H9 (cell line): Measurements from ENCODE around the gene MINDY4. TPM values are rescaled to one million over a fixed set of nuclear protein-coding genes. Genes with fewer than 3 reads are reported as not detected.

ENCODE experiments used
- DNase-seq: peaks from one replicate; pipeline ENCODE4 v3.0.0-alpha.2; 2017
- H2AFZ ChIP-seq: one replicate; pipeline ENCODE4 v1.6.1; 2013; ENCODE audit warnings: mild to moderate bottlenecking, low read length, control low read depth, moderate library complexity
- H2AK5ac ChIP-seq: 2 replicates; pipeline ENCODE4 v1.6.1; 2013; ENCODE audit warnings: low read length, control low read depth, mixed read lengths; ENCODE audit not compliant: insufficient read length
- H2BK120ac ChIP-seq: one replicate; pipeline ENCODE4 v1.6.1; 2013; ENCODE audit warnings: low read depth, mild to moderate bottlenecking, low read length, control low read depth, inconsistent platforms; ENCODE audit not compliant: poor library complexity, severe bottlenecking
- H2BK12ac ChIP-seq: 2 replicates; pipeline ENCODE4 v1.6.1; 2013; ENCODE audit warnings: low read length, control low read depth, mixed read lengths, low read depth; ENCODE audit not compliant: insufficient read length
- H2BK15ac ChIP-seq: 2 replicates; pipeline ENCODE4 v1.6.1; 2013; ENCODE audit warnings: low read depth, low read length, control low read depth
- H2BK20ac ChIP-seq: one replicate; pipeline ENCODE4 v1.6.1; 2013; ENCODE audit warnings: low read depth, mild to moderate bottlenecking, low read length, control low read depth, inconsistent platforms; ENCODE audit not compliant: poor library complexity, severe bottlenecking
- H2BK5ac ChIP-seq: 2 replicates; pipeline ENCODE4 v1.6.1; 2013; ENCODE audit warnings: low read length, control low read depth, mixed read lengths; ENCODE audit not compliant: insufficient read length
- H3K14ac ChIP-seq: 2 replicates; pipeline ENCODE4 v1.6.1; 2013; ENCODE audit warnings: low read length, control low read depth; ENCODE audit not compliant: insufficient read depth
- H3K18ac ChIP-seq: 2 replicates; pipeline ENCODE4 v1.6.1; 2013; ENCODE audit warnings: low read depth, mild to moderate bottlenecking, mixed read lengths, low read length, control low read depth; ENCODE audit not compliant: insufficient read length
- H3K23ac ChIP-seq: 2 replicates; pipeline ENCODE4 v1.6.1; 2013; ENCODE audit warnings: low read length, control low read depth, mixed read lengths, low read depth; ENCODE audit not compliant: insufficient read length
- H3K23me2 ChIP-seq: 2 replicates; pipeline ENCODE4 v1.6.1; 2013; ENCODE audit warnings: low read depth, mild to moderate bottlenecking, mixed read lengths, low read length, control low read depth; ENCODE audit not compliant: insufficient read length, poor library complexity, severe bottlenecking
- H3K27ac ChIP-seq: 2 replicates; pipeline ENCODE4 v1.5.1; 2013; ENCODE audit warnings: low read length, control low read depth, mixed read lengths, low read depth; ENCODE audit not compliant: insufficient read length
- H3K27me3 ChIP-seq: 2 replicates; pipeline ENCODE4 v1.6.1; 2013; ENCODE audit warnings: low read length, control low read depth, inconsistent platforms; ENCODE audit not compliant: insufficient read depth
- H3K4ac ChIP-seq: 2 replicates; pipeline ENCODE4 v1.6.1; 2013; ENCODE audit warnings: low read depth, mild to moderate bottlenecking, control low read depth, inconsistent platforms, low read length, moderate library complexity
- H3K4me1 ChIP-seq: 2 replicates; pipeline ENCODE4 v1.6.1; 2013; ENCODE audit warnings: low read length, control low read depth, inconsistent platforms; ENCODE audit not compliant: insufficient read depth
- H3K4me2 ChIP-seq: 2 replicates; pipeline ENCODE4 v1.6.1; 2013; ENCODE audit warnings: low read length, control low read depth, mixed read lengths; ENCODE audit not compliant: insufficient read length, insufficient read depth
- H3K56ac ChIP-seq: 2 replicates; pipeline ENCODE4 v1.6.1; 2013; ENCODE audit warnings: low read depth, mild to moderate bottlenecking, mixed read lengths, low read length, control low read depth; ENCODE audit not compliant: insufficient read length
- H3K79me1 ChIP-seq: 2 replicates; pipeline ENCODE4 v1.6.1; 2013; ENCODE audit warnings: low read depth, mild to moderate bottlenecking, moderate library complexity, low read length, control low read depth, inconsistent platforms; ENCODE audit not compliant: insufficient read depth, poor library complexity, severe bottlenecking
- H3K79me2 ChIP-seq: 2 replicates; pipeline ENCODE4 v1.6.1; 2013; ENCODE audit warnings: low read length, control low read depth, inconsistent platforms; ENCODE audit not compliant: insufficient read depth
- H3K9ac ChIP-seq: 2 replicates; pipeline ENCODE4 v1.6.1; 2013; ENCODE audit warnings: low read length, control low read depth, mixed read lengths; ENCODE audit not compliant: insufficient read length; ENCODE audit errors: extremely low read depth
- H3K9me3 ChIP-seq: one replicate; pipeline ENCODE4 v1.6.1; 2013; ENCODE audit warnings: low read depth, low read length, inconsistent platforms; ENCODE audit not compliant: control insufficient read depth
- H3T11ph ChIP-seq: one replicate; pipeline ENCODE4 v1.6.1; 2013; ENCODE audit warnings: mild to moderate bottlenecking, low read length, control low read depth, inconsistent platforms
- H4K20me1 ChIP-seq: one replicate; pipeline ENCODE4 v1.6.1; 2013; ENCODE audit not compliant: control insufficient read depth, insufficient read length, insufficient read depth
- H4K5ac ChIP-seq: 2 replicates; pipeline ENCODE4 v1.6.1; 2013; ENCODE audit warnings: low read depth, mild to moderate bottlenecking, mixed read lengths, low read length, control low read depth; ENCODE audit not compliant: insufficient read length
- H4K8ac ChIP-seq: replicated peaks from 2 replicates; pipeline ENCODE4 v1.6.1; 2013; ENCODE audit warnings: low read length, control low read depth, mixed read lengths, low read depth; ENCODE audit not compliant: insufficient read length
- H4K91ac ChIP-seq: 2 replicates; pipeline ENCODE4 v1.6.1; 2013; ENCODE audit warnings: low read depth, mild to moderate bottlenecking, moderate library complexity, mixed read lengths, low read length, control low read depth; ENCODE audit not compliant: insufficient read length
- H3K27ac Mint-ChIP-seq, 3 experiments: 2 replicates in 2 of 3; 3 replicates in 1 of 3; pipeline ENCODE4 v1.8.0; 2020 to 2021; ENCODE audit warnings: mixed read lengths in 3 of 3, mild to moderate bottlenecking in 1 of 3, moderate library complexity in 1 of 3
- H3K27me3 Mint-ChIP-seq: 2 replicates; pipeline ENCODE4 v1.8.0; 2021; ENCODE audit warnings: low read depth, mild to moderate bottlenecking, moderate library complexity, mixed read lengths
- H3K36me3 Mint-ChIP-seq, 3 experiments: 2 replicates in 2 of 3; 3 replicates in 1 of 3; pipeline ENCODE4 v1.8.0; 2020 to 2021; ENCODE audit warnings: low read depth in 3 of 3, mixed read lengths in 3 of 3; ENCODE audit not compliant: insufficient read depth in 1 of 3
- H3K4me1 Mint-ChIP-seq, 2 experiments: 2 replicates each; pipeline ENCODE4 v1.8.0; 2020; ENCODE audit warnings: mixed read lengths in 2 of 2
- H3K4me3 Mint-ChIP-seq, 2 experiments: 2 replicates in 1 of 2; 3 replicates in 1 of 2; pipeline ENCODE4 v1.8.0; 2020 to 2021; ENCODE audit warnings: mild to moderate bottlenecking in 2 of 2, mixed read lengths in 2 of 2, moderate library complexity in 1 of 2
- H3K9me3 Mint-ChIP-seq, 2 experiments: 2 replicates in 1 of 2; 3 replicates in 1 of 2; pipeline ENCODE4 v1.8.0; 2020; ENCODE audit warnings: mild to moderate bottlenecking in 2 of 2, mixed read lengths in 2 of 2, moderate library complexity in 1 of 2
- CTCF ChIP-seq: fragments of 200-600 bp; sonication (generic); conservative IDR thresholded peaks from 3 replicates; pipeline ENCODE4 v1.8.0; 2021; ENCODE audit warnings: antibody characterized with exemption, mild to moderate bottlenecking
- WGBS: extraction: QIAGEN DNeasy Blood & Tissue Kit; methylation state at CpG from one replicate; pipeline ENCODE4 v1.1.7; 2013; ENCODE audit warnings: missing lambda C conversion rate, low lambda C conversion rate, mixed read lengths; ENCODE audit not compliant: insufficient read length; ENCODE audit errors: extremely low coverage; 5-methylcytosine and 5-hydroxymethylcytosine counted together
- total RNA-seq: library from RNA; stranded (reverse); gene quantifications from 2 replicates; pipeline ENCODE4 v1.2.1, GENCODE V29; 2021

Gene MINDY4
- total RNA-seq, 1 experiment from 2014 or later = 3.1 TPM

DNA sequence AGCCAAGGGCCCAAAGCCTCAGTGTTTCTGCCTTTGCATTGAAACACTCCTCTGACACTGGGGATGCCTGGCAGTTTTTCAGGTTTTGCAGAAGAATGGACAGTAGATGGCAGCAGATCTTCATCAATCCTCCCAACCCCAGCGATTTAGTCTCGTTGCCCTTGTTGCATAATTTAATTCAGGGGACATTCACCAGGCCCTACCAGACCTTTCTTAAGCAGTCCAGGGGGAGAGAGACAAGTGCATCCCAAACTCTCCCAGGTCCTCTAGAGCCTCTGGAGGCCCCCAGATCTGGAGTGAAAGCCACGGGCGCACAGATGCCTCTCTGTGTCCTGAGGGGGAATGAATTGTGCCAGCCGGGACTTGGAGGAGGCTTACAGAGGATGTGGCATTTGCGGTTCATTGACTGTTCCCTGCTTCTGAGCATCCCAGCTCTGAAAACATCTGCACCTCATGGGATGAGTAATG, 29.6 kb downstream of the MINDY4 start:
- Histone ChIP-seq H3K9ac (no peak overlapping the region), H3K23me2 (no peaks in the 10 kb centered on the region), H3K56ac (no peak overlapping the region), H3K4ac (no peak overlapping the region), H4K5ac (no peak overlapping the region), H3K27ac (no peak overlapping the region), H4K8ac (no peak overlapping the region), H2AK5ac (no peak overlapping the region), H3K23ac (no peak overlapping the region), H2BK5ac (no peak overlapping the region), H3K9me3 (no peaks in the 10 kb centered on the region), H2BK12ac (no peak overlapping the region), H3K79me2 (no peaks in the 10 kb centered on the region), H3K14ac (no peak overlapping the region), H2BK120ac (no peak overlapping the region), H2AFZ (no peak overlapping the region), H3K18ac (no peak overlapping the region), H4K91ac (no peak overlapping the region), H2BK15ac (no peak overlapping the region), H3K27me3 (no peaks in the 10 kb centered on the region), H3K79me1 (no peaks in the 10 kb centered on the region), H3T11ph (no peak overlapping the region), H3K4me1 (no peaks in the 10 kb centered on the region), H2BK20ac (no peak overlapping the region), H4K20me1 (no peaks in the 10 kb centered on the region), H3K4me2 (no peak overlapping the region)
- Mint-ChIP-seq H3K27ac (no peak overlapping the region), H3K4me1 (peaks cover 0 to 3% of the 10 kb centered on the region in 2 experiments; a peak in 1 of 4 replicates), H3K36me3 (no peaks in the 10 kb centered on the region; a peak in 1 of 7 replicates), H3K4me3 (no peak overlapping the region), H3K9me3 (no peaks in the 10 kb centered on the region), H3K27me3 (no peaks in the 10 kb centered on the region; the same call in none of the 2 replicates)
- no CpG with 5 or more reads among the region's 6 CpGs for WGBS
- DNase-seq = peak; percentile 56
- peak; percentile 86 for TF ChIP-seq CTCF
